Psoas muscle (tissue), 8 donors: ENCODE results near the gene BCKDHB. TPM values are rescaled to one million over a fixed set of nuclear protein-coding genes. Genes with fewer than 3 reads are reported as not detected.

Experiments
- ATAC-seq, 4 donors: fragments of 200-7000 bp; cut with Tn5 transposase; one replicate each; pipeline ENCODE4 v1.9.1; 2020; ENCODE audit warnings: moderate library complexity in 3 of 4, mild to moderate bottlenecking in 2 of 4
- DNase-seq, 2 donors: peaks; one replicate each; pipeline ENCODE4 v3.0.0-alpha.2; 2020
- H3K27ac ChIP-seq: fragments of 200-600 bp; one replicate; pipeline ENCODE4 v1.8.0; 2022
- H3K27me3 ChIP-seq, 3 donors: fragments of 200-600 bp in 1 of 3; one replicate each; pipeline versions ENCODE4 v1.6.1 to v1.8.0; 2013 to 2022; ENCODE audit warnings: low read length in 2 of 3, mild to moderate bottlenecking in 2 of 3, moderate library complexity in 1 of 3; ENCODE audit not compliant: insufficient read depth in 3 of 3
- H3K36me3 ChIP-seq, 2 donors: fragments of 200-600 bp in 1 of 2; one replicate each; pipeline versions ENCODE4 v1.6.1 to v1.8.0; 2013 to 2022; ENCODE audit warnings: low read depth in 1 of 2, mild to moderate bottlenecking in 1 of 2, moderate library complexity in 1 of 2; ENCODE audit not compliant: insufficient read depth in 1 of 2
- H3K4me1 ChIP-seq: fragments of 200-600 bp; one replicate; pipeline ENCODE4 v1.8.0; 2022
- H3K4me3 ChIP-seq: fragments of 200-600 bp; one replicate; pipeline ENCODE4 v1.8.0; 2022; ENCODE audit warnings: mild to moderate bottlenecking
- H3K9me3 ChIP-seq: fragments of 200-600 bp; one replicate; pipeline ENCODE4 v1.8.0; 2022
- WGBS, 3 donors: extraction: QIAGEN DNeasy Blood & Tissue Kit; methylation state at CpG; one replicate each; pipeline versions ENCODE4 v1.1.6 to v1.1.7; 2013; 5-methylcytosine and 5-hydroxymethylcytosine counted together
- intact Hi-C, 2 donors: fragments of 100-400 bp; cut with DNase I; formaldehyde crosslinking; loops; one replicate each; pipeline versions ENCODE4 v1.11.0 to v1.14.2; 2022
- polyA plus RNA-seq, 3 donors: library from polyadenylated mRNA; stranded (reverse); fragments of 200-250 nt; gene quantifications; one replicate each; pipeline ENCODE4 v1.2.3, GENCODE V29; 2013
- total RNA-seq, 4 donors: library from RNA; stranded (reverse); fragmentation: NEBNext Ultra II Directional in 2 of 4; extraction: Animal tissue kit (Norgen Biotek cat#: 25700) in 2 of 4; gene quantifications; one replicate each; pipeline versions ENCODE4 v1.2.1 to v1.2.4, GENCODE V29; 2021 to 2023
- TF ChIP-seq, protein P1 (sequence below): fragments of 200-600 bp; IDR thresholded peaks from one replicate; pipeline ENCODE4 v1.8.0; 2022; ENCODE audit warnings: antibody characterized with exemption
- donor health status: healthy with polysubstance abuse.
- donor health status: DM: no; HTN: no; CAD: no; lungs with moderate emphysema.
- donor health status: Bipolar disorder and iron deficiency.
- donor health status: healthy.
- donor health status: DM: yes; HTN: yes; CAD: no.
- donor health status: DM: no; HTN: no; CAD: no.
- donor health status: DM: no; HTN: no; CAD: no.
- donor health status: DM: yes; HTN: yes; CAD: no.

The BCKDHB gene
- total and polyA plus RNA-seq, 7 donors, result 3.2 to 13.9 (median 6.7) TPM

DNA sequence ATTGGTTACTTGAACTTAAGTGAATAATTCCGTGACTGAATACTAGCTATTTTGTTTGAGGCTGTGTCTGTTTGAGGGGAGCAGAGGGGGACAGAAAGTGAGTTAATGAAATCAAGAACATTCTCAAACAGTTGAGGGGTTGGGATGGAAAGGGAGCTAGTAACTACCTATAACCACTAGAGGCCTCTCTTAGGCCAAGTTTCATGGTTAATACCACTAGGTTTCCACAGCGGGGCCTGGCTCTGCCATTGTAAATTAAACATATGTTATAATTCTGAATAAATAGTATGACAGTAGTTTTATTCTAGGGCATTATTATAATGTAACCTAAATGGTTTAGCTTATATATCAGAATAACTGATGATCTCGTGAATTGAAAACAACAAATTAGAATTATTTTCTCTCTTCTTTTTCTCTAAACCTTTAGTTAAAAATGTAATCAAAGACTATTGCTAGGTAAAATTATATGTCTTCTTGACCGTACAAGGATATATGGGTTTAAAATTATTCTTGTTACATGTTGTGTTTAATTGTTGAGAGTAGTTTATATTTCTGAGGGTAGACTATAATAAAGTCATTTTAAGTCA lies 108.1 kb downstream of the BCKDHB start:
- Histone ChIP-seq H3K4me3 (no peak overlapping the region), H3K36me3 (no peaks in the 10 kb centered on the region), H3K27ac (no peak overlapping the region), H3K27me3 (no peaks in the 10 kb centered on the region), H3K4me1 (peaks cover 14% of the 10 kb centered on the region), H3K9me3 (no peaks in the 10 kb centered on the region)
- intact Hi-C loops, result loop anchor here in 1 of 2 donors (10.0 kb wide), 1 partner anchor 1540 kb away; the partner anchor contains the start of gene TENT5A
- no peak for DNase-seq
- ATAC-seq, result peak; percentile 66 to 93 (median 85)
- TF ChIP-seq, protein P1, sequence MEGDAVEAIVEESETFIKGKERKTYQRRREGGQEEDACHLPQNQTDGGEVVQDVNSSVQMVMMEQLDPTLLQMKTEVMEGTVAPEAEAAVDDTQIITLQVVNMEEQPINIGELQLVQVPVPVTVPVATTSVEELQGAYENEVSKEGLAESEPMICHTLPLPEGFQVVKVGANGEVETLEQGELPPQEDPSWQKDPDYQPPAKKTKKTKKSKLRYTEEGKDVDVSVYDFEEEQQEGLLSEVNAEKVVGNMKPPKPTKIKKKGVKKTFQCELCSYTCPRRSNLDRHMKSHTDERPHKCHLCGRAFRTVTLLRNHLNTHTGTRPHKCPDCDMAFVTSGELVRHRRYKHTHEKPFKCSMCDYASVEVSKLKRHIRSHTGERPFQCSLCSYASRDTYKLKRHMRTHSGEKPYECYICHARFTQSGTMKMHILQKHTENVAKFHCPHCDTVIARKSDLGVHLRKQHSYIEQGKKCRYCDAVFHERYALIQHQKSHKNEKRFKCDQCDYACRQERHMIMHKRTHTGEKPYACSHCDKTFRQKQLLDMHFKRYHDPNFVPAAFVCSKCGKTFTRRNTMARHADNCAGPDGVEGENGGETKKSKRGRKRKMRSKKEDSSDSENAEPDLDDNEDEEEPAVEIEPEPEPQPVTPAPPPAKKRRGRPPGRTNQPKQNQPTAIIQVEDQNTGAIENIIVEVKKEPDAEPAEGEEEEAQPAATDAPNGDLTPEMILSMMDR, result peak; percentile 79
- 53 to 57% (median 55%) methylated on average over 4 of the region's 4 CpGs for WGBS, 3 donors

DNA sequence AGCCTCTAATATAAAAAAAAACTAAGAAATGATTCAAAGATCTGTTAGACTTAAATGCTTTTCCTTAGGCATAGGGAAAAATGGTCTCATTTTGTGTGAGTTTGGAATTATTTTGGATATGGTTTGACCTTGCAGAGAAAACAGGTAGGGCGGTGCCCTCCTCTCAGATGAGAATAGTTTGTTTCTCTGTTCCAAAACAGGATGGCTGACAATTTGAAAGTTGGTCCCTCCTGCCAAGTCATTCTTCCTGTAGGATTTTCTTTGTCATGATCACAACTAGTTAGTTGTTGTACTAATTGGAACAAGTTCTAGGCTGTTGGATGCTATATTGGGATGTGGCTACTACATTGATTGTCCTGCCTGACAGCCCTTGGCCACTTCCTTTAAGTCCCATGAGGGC lies 108.6 kb downstream of the BCKDHB start:
- DNase-seq (no peak), ATAC-seq (no peak)
- intact Hi-C loops, result loop anchor here in 1 of 2 donors (10.0 kb wide), 1 partner anchor 1540 kb away; the partner anchor contains the start of gene TENT5A
- peaks cover 14% of the 10 kb centered on the region for H3K4me1 ChIP-seq
- H3K27ac ChIP-seq, result no peak overlapping the region
- TF ChIP-seq, protein P1, result no peak
- no peaks in the 10 kb centered on the region for H3K27me3 ChIP-seq
- no peaks in the 10 kb centered on the region for H3K9me3 ChIP-seq
- H3K36me3 ChIP-seq, result no peaks in the 10 kb centered on the region
- H3K4me3 ChIP-seq, result no peak overlapping the region
- WGBS, 3 donors, result 84 to 96% (median 89%) methylated on average over 1 of the region's 1 CpG

DNA sequence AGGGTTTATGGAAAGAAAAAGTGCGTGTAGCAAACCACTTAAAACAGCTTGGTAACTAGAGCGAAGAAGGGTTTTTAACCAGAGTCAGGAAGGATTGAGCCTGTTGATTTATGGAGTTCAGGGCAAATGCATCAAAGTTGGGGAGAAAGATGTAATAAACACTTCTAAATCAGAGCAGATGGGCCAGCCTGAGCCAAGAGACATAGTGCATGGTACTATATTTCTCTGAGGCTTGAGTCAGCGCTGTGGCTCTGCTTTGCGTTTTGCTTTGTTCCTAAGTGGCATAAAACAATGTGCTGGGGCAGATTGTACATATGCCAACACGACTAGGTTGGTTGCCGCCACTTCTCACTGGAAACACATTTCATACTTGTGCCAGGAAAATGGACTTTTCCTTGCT lies 111.3 kb downstream of the BCKDHB start:
- Histone ChIP-seq H3K27ac (no peak overlapping the region), H3K36me3 (no peaks in the 10 kb centered on the region), H3K27me3 (no peaks in the 10 kb centered on the region), H3K4me3 (no peak overlapping the region), H3K9me3 (no peaks in the 10 kb centered on the region), H3K4me1 (no peaks in the 10 kb centered on the region)
- 69 to 80% (median 69%) methylated on average over 6 of the region's 6 CpGs for WGBS, 3 donors
- ATAC-seq (no peak), DNase-seq (no peak)
- intact Hi-C loops, result loop anchor here in 1 of 2 donors (10.0 kb wide), 1 partner anchor 1537 kb away; the partner anchor contains the start of gene TENT5A
- TF ChIP-seq, protein P1, result no peak

GRCh38 chr6:80223743-80224212 lies 117.3 kb downstream of the BCKDHB start:
- Histone ChIP-seq H3K9me3 (no peaks in the 10 kb centered on the region), H3K4me1 (no peaks in the 10 kb centered on the region), H3K36me3 (no peaks in the 10 kb centered on the region), H3K27me3 (no peaks in the 10 kb centered on the region), H3K4me3 (no peak overlapping the region), H3K27ac (no peak overlapping the region)
- DNase-seq, result peak in 1 of 2 donors; percentile 25
- TF ChIP-seq, protein P1, result no peak
- ATAC-seq, result peak in 2 of 4 donors; percentile 23 to 35
- intact Hi-C loops, result no loop called here
- WGBS, 3 donors, result 60 to 74% (median 61%) methylated on average over 3 of the region's 3 CpGs
